AML-193 (cell line): ENCODE results near the gene GRB10.

Source experiments
- DNase-seq, 2 experiments: peaks; one replicate each; lab custom pipeline; 2025; lab: John Stamatoyannopoulos, UW

The GRB10 gene

DNA sequence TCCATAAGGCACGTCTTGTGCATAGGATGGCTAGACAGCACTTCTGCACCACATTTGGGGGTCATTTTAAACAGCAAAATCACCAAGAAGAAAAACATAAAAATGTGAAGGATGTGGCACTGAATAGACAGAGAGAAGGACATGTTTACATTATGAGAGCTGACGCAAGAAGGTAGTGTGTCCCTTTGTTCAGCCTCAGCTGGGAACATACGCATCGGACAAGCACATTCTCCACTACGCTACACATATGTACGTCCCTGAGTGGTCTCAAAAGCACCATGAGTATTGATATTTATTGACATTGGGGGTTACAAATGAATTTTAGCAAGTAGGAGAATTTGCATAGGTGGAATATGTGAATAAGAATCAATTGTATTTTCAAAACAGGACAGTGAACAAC is 237.7 kb downstream of the GRB10 start:
- no peak for DNase-seq

GRCh38 chr7:50543776-50544442 is 238.8 kb downstream of the GRB10 start:
- DNase-seq: no peak

- no peak for DNase-seq
Measured at GRCh38 chr7:50542132-50542531, 240.6 kb downstream of the GRB10 start.

- DNase-seq: no peak
Measured at GRCh38 chr7:50540785-50541579, 241.7 kb downstream of the GRB10 start.
